ENCODE results near the gene TMEM232. TPM values are rescaled to one million over a fixed set of nuclear protein-coding genes. Genes with fewer than 3 reads are reported as not detected.

TMEM232 gene
- total and polyA plus RNA-seq, 9 of the 15 experiments (the other 6 are each of a cell fraction or from before 2014, with no cell fraction given): 0.09 to 2.2 (median 0.41) TPM

DNA sequence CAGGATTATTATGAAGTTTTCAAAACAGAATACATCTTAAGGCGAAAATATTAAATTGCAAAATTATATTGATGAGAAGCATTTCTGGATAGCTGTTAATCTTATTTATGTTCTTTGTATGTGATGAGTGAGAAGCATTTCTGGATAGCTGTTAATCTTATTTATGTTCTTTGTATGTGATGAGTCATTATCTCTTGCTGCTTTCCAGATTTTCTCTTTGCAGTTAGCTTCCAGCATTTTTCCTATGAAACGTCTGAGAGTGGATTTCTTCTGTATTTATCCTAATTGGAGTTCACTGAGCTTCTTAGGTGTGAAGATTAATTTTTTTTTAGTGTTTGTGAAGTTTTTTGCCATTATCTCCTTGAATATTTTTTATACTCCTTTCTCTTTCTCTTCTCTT, 8.2 kb downstream of the TMEM232 start:
- Histone ChIP-seq H3K79me2 (ENCODE audit: control insufficient read depth, insufficient read depth, low read length) (no peaks in the 10 kb centered on the region), H3K9me1 (ENCODE audit: control insufficient read depth, insufficient read depth, low read length) (no peaks in the 10 kb centered on the region), H2AFZ (ENCODE audit: low read depth, low read length) (no peak overlapping the region), H3K9me3 (replicated peaks; ENCODE audit: control insufficient read depth, insufficient read depth, low read depth, low read length) (no peaks in the 10 kb centered on the region), H3K9ac (ENCODE audit: insufficient read depth in 1 of 2, low read depth in 2 of 2, low read length in 2 of 2) (no peak overlapping the region), H3K36me3 (ENCODE audit: control insufficient read depth, insufficient read depth, low read length) (no peaks in the 10 kb centered on the region), H3K4me2 (ENCODE audit: insufficient read depth, low read length) (no peak overlapping the region), H3K27ac (ENCODE audit: extremely low read depth, low read depth, low read length) (no peak overlapping the region), H4K20me1 (replicated peaks; ENCODE audit: control insufficient read depth, insufficient read depth, low read length) (no peaks in the 10 kb centered on the region), H3K27me3 (ENCODE audit: control insufficient read depth in 2 of 2, insufficient read depth in 2 of 2, low read length in 2 of 2) (no peaks in the 10 kb centered on the region), H3K4me3 (no peak overlapping the region), H3K4me1 (replicated peaks in 1 of 2; ENCODE audit: control insufficient read depth in 2 of 2, insufficient read depth in 2 of 2, low read length in 2 of 2) (no peaks in the 10 kb centered on the region)
- ATAC-seq: no peak
- WGBS (ENCODE audit: insufficient coverage, low coverage, missing lambda C conversion rate): 2% methylated on average over 2 of the region's 2 CpGs
- intact Hi-C loops (cut with micrococcal nuclease) (no loop called here), in situ Hi-C loops (cut with MboI) (no loop called here)
- ChIA-PET CTCF (ENCODE audit: low intra/inter-chr PET ratio) (no interaction called here), POLR2A (no interaction called here)
- no peak for TF ChIP-seq KDM2B (CRISPR knock-in tag; IDR thresholded peaks at IDR 0.05)
- no peak for TF ChIP-seq BHLHE40 (IDR thresholded peaks at IDR 0.05; ENCODE audit: low read length)
- no peak for TF ChIP-seq DDX20 (tag; IDR thresholded peaks at IDR 0.05; ENCODE audit: low read depth)
- no peak for FAIRE-seq
- no peak for DNase-seq (ENCODE audit: extremely low read depth in 1 of 4, low spot score in 3 of 4)
- no TSS peak for BruUV-seq (replicated peaks)

DNA sequence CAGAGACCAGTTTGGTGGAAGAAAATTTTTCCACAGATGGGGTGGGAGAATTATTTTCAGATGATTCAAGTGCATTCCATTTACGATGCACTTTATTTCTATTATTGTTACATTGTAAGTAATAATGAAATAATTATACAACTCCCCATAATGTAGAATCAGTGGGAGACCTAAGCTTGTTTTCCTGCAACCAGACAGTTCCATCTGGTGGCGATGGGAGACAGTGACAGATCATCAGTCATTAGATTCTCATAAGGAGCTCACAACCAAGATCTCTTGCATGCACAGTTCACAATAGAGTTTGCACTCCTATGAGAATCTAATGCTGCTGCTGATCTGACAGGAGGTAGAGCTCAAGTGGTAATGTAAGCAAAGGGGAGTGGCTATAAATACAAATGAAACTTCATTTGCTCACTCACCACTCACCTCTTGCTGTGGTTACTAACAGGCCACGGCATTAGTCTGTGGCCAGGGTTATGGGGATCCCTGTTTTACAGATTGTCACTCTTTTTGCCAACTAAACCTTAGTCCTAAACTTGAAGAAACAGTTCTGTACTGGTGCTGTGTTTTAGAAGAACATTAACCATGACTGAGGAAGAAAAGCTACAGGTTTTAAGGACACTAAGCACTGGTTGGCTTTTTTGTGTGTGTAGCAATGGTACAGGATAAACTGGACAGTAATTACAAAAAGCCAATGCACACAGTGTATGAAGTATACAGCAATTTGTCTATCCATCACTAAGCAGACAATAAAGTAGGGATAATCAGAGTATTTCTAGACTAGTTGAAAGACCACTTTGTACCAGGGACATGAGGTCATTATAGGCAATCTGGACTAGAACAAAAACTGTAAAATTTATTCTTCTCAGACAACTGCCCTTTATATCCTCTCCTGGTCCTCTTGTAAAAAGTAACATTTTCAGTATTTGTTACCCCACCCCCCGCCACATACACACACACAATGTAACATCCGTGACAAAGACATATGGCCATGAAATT, 9.9 kb downstream of the TMEM232 start:
- 0% methylated on average over 5 of the region's 5 CpGs for WGBS (ENCODE audit: insufficient coverage, low coverage, missing lambda C conversion rate)
- H2AFZ ChIP-seq (ENCODE audit: low read depth, low read length): no peak overlapping the region
- ChIA-PET POLR2A (no interaction called here), CTCF (ENCODE audit: low intra/inter-chr PET ratio) (no interaction called here)
- H3K27me3 ChIP-seq (ENCODE audit: control insufficient read depth in 2 of 2, insufficient read depth in 2 of 2, low read length in 2 of 2): no peaks in the 10 kb centered on the region
- no peaks in the 10 kb centered on the region for H3K4me1 ChIP-seq (replicated peaks in 1 of 2; ENCODE audit: control insufficient read depth in 2 of 2, insufficient read depth in 2 of 2, low read length in 2 of 2)
- no peak for FAIRE-seq
- no peak for ATAC-seq
- no peaks in the 10 kb centered on the region for H3K36me3 ChIP-seq (ENCODE audit: control insufficient read depth, insufficient read depth, low read length)
- no peak for DNase-seq (ENCODE audit: extremely low read depth in 1 of 4, low spot score in 3 of 4)
- no peak overlapping the region for H3K4me2 ChIP-seq (ENCODE audit: insufficient read depth, low read length)
- no peaks in the 10 kb centered on the region for H3K79me2 ChIP-seq (ENCODE audit: control insufficient read depth, insufficient read depth, low read length)
- intact Hi-C loops (cut with micrococcal nuclease): no loop called here
- H3K9me1 ChIP-seq (ENCODE audit: control insufficient read depth, insufficient read depth, low read length): no peaks in the 10 kb centered on the region
- no TSS peak for BruUV-seq (replicated peaks)
- H3K9ac ChIP-seq (ENCODE audit: insufficient read depth in 1 of 2, low read depth in 2 of 2, low read length in 2 of 2): no peak overlapping the region
- H4K20me1 ChIP-seq (replicated peaks; ENCODE audit: control insufficient read depth, insufficient read depth, low read length): no peaks in the 10 kb centered on the region
- no peak overlapping the region for H3K27ac ChIP-seq (ENCODE audit: extremely low read depth, low read depth, low read length)
- no peaks in the 10 kb centered on the region for H3K9me3 ChIP-seq (replicated peaks; ENCODE audit: control insufficient read depth, insufficient read depth, low read depth, low read length)
- in situ Hi-C loops (cut with MboI): no loop called here
- no peak overlapping the region for H3K4me3 ChIP-seq
- TF ChIP-seq, protein P1, sequence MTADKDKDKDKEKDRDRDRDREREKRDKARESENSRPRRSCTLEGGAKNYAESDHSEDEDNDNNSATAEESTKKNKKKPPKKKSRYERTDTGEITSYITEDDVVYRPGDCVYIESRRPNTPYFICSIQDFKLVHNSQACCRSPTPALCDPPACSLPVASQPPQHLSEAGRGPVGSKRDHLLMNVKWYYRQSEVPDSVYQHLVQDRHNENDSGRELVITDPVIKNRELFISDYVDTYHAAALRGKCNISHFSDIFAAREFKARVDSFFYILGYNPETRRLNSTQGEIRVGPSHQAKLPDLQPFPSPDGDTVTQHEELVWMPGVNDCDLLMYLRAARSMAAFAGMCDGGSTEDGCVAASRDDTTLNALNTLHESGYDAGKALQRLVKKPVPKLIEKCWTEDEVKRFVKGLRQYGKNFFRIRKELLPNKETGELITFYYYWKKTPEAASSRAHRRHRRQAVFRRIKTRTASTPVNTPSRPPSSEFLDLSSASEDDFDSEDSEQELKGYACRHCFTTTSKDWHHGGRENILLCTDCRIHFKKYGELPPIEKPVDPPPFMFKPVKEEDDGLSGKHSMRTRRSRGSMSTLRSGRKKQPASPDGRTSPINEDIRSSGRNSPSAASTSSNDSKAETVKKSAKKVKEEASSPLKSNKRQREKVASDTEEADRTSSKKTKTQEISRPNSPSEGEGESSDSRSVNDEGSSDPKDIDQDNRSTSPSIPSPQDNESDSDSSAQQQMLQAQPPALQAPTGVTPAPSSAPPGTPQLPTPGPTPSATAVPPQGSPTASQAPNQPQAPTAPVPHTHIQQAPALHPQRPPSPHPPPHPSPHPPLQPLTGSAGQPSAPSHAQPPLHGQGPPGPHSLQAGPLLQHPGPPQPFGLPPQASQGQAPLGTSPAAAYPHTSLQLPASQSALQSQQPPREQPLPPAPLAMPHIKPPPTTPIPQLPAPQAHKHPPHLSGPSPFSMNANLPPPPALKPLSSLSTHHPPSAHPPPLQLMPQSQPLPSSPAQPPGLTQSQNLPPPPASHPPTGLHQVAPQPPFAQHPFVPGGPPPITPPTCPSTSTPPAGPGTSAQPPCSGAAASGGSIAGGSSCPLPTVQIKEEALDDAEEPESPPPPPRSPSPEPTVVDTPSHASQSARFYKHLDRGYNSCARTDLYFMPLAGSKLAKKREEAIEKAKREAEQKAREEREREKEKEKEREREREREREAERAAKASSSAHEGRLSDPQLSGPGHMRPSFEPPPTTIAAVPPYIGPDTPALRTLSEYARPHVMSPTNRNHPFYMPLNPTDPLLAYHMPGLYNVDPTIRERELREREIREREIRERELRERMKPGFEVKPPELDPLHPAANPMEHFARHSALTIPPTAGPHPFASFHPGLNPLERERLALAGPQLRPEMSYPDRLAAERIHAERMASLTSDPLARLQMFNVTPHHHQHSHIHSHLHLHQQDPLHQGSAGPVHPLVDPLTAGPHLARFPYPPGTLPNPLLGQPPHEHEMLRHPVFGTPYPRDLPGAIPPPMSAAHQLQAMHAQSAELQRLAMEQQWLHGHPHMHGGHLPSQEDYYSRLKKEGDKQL (CRISPR knock-in tag; IDR thresholded peaks at IDR 0.05; ENCODE audit: borderline replicate concordance): no peak
- TF ChIP-seq, protein P2, sequence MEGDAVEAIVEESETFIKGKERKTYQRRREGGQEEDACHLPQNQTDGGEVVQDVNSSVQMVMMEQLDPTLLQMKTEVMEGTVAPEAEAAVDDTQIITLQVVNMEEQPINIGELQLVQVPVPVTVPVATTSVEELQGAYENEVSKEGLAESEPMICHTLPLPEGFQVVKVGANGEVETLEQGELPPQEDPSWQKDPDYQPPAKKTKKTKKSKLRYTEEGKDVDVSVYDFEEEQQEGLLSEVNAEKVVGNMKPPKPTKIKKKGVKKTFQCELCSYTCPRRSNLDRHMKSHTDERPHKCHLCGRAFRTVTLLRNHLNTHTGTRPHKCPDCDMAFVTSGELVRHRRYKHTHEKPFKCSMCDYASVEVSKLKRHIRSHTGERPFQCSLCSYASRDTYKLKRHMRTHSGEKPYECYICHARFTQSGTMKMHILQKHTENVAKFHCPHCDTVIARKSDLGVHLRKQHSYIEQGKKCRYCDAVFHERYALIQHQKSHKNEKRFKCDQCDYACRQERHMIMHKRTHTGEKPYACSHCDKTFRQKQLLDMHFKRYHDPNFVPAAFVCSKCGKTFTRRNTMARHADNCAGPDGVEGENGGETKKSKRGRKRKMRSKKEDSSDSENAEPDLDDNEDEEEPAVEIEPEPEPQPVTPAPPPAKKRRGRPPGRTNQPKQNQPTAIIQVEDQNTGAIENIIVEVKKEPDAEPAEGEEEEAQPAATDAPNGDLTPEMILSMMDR (IDR thresholded peaks at IDR 0.05 in 2 of 3, conservative IDR thresholded peaks at IDR 0.05 in 1 of 3; ENCODE audit: insufficient read depth in 2 of 3, low read depth in 1 of 3, low read length in 3 of 3): peak in 1 of 3 experiments; percentile 30; a peak in 1 of 6 replicates
